ENCODE data around the gene EHD4. TPM values are rescaled to one million over a fixed set of nuclear protein-coding genes. Genes with fewer than 3 reads are reported as not detected.

Gene EHD4
- total and polyA plus RNA-seq, 2 donors (not counting 3 experiments of a cell fraction or from before 2014, with no cell fraction given) = 96.7 to 128 TPM

- no peaks in the 10 kb centered on the region for H3K27me3 ChIP-seq (ENCODE audit: control insufficient read depth in 2 of 2, insufficient read depth in 2 of 2, low read length in 2 of 2)
- no peak overlapping the region for H2AFZ ChIP-seq (ENCODE audit: low read depth, low read length)
- no peaks in the 10 kb centered on the region for H3K9me1 ChIP-seq (replicated peaks; ENCODE audit: control insufficient read depth, extremely low read depth, insufficient read depth, low read length)
- intact Hi-C loops (cut with micrococcal nuclease) (no loop called here), dilution Hi-C loops (cut with MboI; ENCODE audit: extremely low pct_ligation_motif_present, low sequenced_read_pairs) (no loop called here)
- FAIRE-seq (no peak), DNase-seq (ENCODE audit: low read depth, low spot score) (no peak)
- no TSS peak for BruUV-seq (replicated peaks)
- no peaks in the 10 kb centered on the region for H3K79me2 ChIP-seq (ENCODE audit: control insufficient read depth, insufficient read depth, low read length)
- H3K4me2 ChIP-seq (ENCODE audit: insufficient read depth, low read length) = no peak overlapping the region
- POLR2A ChIA-PET = no interaction called here
- CTCF ChIA-PET = interaction anchor here (0.6 to 2.9 kb wide), 7 partner anchors 8 to 240 kb away, joined by 3 to 8 read pairs (median 3); no protein-coding TSS in a partner anchor
- no peak overlapping the region for H3K4me3 ChIP-seq (replicated peaks in 1 of 3; ENCODE audit: insufficient read depth in 1 of 3, low read depth in 1 of 3, low read length in 3 of 3)
- TF ChIP-seq MYC (IDR thresholded peaks at IDR 0.05; ENCODE audit: low read depth, low read length) = no peak
- no peak for TF ChIP-seq POLR2AphosphoS5 (IDR thresholded peaks at IDR 0.05; ENCODE audit: insufficient read depth, low read depth, low read length)
- TF ChIP-seq MAX (IDR thresholded peaks at IDR 0.05; ENCODE audit: insufficient read depth, insufficient read length) = no peak
- no peak for TF ChIP-seq FOS (IDR thresholded peaks at IDR 0.05; ENCODE audit: borderline replicate concordance, insufficient read depth, low read length)
- no peak for TF ChIP-seq GATA2 (IDR thresholded peaks at IDR 0.05; ENCODE audit: insufficient read depth, insufficient read length, low read depth, low read length)
- no peak for TF ChIP-seq JUN (IDR thresholded peaks at IDR 0.05; ENCODE audit: borderline replicate concordance, insufficient read depth, insufficient read length, low read depth)
- H3K4me1 ChIP-seq (ENCODE audit: control insufficient read depth, extremely low read depth, insufficient read depth, low read length) = no peaks in the 10 kb centered on the region
- H3K9me3 ChIP-seq (replicated peaks; ENCODE audit: control insufficient read depth, insufficient read depth, low read length) = no peaks in the 10 kb centered on the region
- no peaks in the 10 kb centered on the region for H4K20me1 ChIP-seq (replicated peaks; ENCODE audit: control insufficient read depth, extremely low read depth, insufficient read depth, low read length)
- no peak overlapping the region for H3K9ac ChIP-seq (replicated peaks; ENCODE audit: extremely low read depth, insufficient read depth, low read length)
- no peaks in the 10 kb centered on the region for H3K36me3 ChIP-seq (ENCODE audit: control insufficient read depth in 2 of 2, extremely low read depth in 1 of 2, insufficient read depth in 2 of 2, low read length in 2 of 2)
- H3K27ac ChIP-seq (ENCODE audit: insufficient read depth, low read depth, low read length) = no peak overlapping the region
Observed at GRCh38 chr15:41985236-41986160, 13.1 kb upstream of the EHD4 start.
